ENCODE data around the gene ARHGAP44. TPM values are rescaled to one million over a fixed set of nuclear protein-coding genes. Genes with fewer than 3 reads are reported as not detected.
A peak's percentile ranks its signal among the peaks of the same experiment; 100 is the strongest.

ARHGAP44 gene
- total RNA-seq, 1 experiment from 2014 or later, result 17.1 TPM

DNA sequence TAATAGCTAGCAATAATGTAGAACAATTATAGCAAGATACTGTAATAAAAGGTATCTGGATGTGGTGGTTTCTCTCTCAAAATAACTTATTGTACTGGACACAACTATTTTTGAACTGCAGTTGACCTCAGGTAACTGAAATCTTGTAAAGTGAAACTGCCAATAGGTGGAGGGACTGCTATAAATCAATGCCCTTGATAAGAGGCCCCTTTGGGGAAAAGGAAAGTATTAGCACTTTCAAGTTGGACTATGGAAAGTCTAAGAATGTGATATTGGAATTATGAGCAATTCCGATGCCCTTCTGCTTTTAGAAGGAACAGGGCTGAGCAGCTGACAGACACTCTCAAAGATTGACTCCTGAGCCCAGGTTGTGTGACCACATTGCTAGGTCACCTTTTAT, 44.5 kb upstream of the ARHGAP44 start:
- H3K4me1 Mint-ChIP-seq (ENCODE audit: low read depth, unreplicated experiment), result peaks cover 47% of the 10 kb centered on the region
- H3K36me3 Mint-ChIP-seq (ENCODE audit: insufficient read depth, unreplicated experiment), result no peaks in the 10 kb centered on the region
- no peaks in the 10 kb centered on the region for H3K27me3 Mint-ChIP-seq (ENCODE audit: unreplicated experiment)
- no peak for DNase-seq
- intact Hi-C loops (cut with micrococcal nuclease; ENCODE audit: unreplicated experiment), result loop anchor here (5.0 to 10.0 kb wide), 2 partner anchors 260 to 562 kb away; no protein-coding TSS in a partner anchor
- TF ChIP-seq, protein P1, sequence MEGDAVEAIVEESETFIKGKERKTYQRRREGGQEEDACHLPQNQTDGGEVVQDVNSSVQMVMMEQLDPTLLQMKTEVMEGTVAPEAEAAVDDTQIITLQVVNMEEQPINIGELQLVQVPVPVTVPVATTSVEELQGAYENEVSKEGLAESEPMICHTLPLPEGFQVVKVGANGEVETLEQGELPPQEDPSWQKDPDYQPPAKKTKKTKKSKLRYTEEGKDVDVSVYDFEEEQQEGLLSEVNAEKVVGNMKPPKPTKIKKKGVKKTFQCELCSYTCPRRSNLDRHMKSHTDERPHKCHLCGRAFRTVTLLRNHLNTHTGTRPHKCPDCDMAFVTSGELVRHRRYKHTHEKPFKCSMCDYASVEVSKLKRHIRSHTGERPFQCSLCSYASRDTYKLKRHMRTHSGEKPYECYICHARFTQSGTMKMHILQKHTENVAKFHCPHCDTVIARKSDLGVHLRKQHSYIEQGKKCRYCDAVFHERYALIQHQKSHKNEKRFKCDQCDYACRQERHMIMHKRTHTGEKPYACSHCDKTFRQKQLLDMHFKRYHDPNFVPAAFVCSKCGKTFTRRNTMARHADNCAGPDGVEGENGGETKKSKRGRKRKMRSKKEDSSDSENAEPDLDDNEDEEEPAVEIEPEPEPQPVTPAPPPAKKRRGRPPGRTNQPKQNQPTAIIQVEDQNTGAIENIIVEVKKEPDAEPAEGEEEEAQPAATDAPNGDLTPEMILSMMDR (IDR thresholded peaks at IDR 0.05; ENCODE audit: unreplicated experiment), result no peak
- CTCF ChIA-PET, result interaction anchor here (2.0 kb wide), 1 partner anchor 44 kb away, joined by 5 read pairs; the partner anchor contains the start of gene ARHGAP44
- H3K9me3 Mint-ChIP-seq (ENCODE audit: low read depth, unreplicated experiment), result peaks cover 5% of the 10 kb centered on the region
- no peak overlapping the region for H3K27ac Mint-ChIP-seq (ENCODE audit: unreplicated experiment)
- H3K4me3 Mint-ChIP-seq (ENCODE audit: low read depth, unreplicated experiment), result no peak overlapping the region
- BruUV-seq (replicated peaks), result no TSS peak

DNA sequence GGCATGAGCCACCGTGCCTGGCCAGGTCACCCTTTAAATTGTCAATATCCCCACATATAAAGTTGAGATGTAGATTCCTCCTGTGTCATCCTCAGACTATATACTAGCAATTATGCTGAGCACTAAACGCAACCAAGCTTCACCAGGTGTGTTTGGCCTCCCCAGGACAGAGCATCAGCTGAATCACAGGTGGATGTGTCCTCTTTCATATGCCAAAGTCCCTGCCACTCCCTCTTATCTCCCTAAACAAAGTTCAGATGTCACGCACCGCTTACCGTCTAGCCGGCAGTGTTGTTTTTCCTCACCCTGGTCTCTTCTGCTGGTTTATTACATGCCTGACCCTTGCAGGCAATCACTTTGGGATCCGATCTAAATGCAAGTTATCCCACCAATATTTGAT, 43.8 kb upstream of the ARHGAP44 start:
- H3K4me1 Mint-ChIP-seq (ENCODE audit: low read depth, unreplicated experiment), result peaks cover 47% of the 10 kb centered on the region
- CTCF ChIA-PET, result interaction anchor here (2.0 kb wide), 1 partner anchor 44 kb away, joined by 5 read pairs; the partner anchor contains the start of gene ARHGAP44
- peak overlapping the region; percentile 29 for H3K4me3 Mint-ChIP-seq (ENCODE audit: low read depth, unreplicated experiment)
- intact Hi-C loops (cut with micrococcal nuclease; ENCODE audit: unreplicated experiment), result loop anchor here (10.0 kb wide), 1 partner anchor 259 kb away; no protein-coding TSS in a partner anchor
- no peaks in the 10 kb centered on the region for H3K27me3 Mint-ChIP-seq (ENCODE audit: unreplicated experiment)
- H3K27ac Mint-ChIP-seq (ENCODE audit: unreplicated experiment), result peak overlapping the region; percentile 28
- DNase-seq, result no peak
- BruUV-seq (replicated peaks), result no TSS peak
- peaks cover 5% of the 10 kb centered on the region for H3K9me3 Mint-ChIP-seq (ENCODE audit: low read depth, unreplicated experiment)
- TF ChIP-seq, protein P1 (IDR thresholded peaks at IDR 0.05; ENCODE audit: unreplicated experiment), result no peak
- no peaks in the 10 kb centered on the region for H3K36me3 Mint-ChIP-seq (ENCODE audit: insufficient read depth, unreplicated experiment)

DNA sequence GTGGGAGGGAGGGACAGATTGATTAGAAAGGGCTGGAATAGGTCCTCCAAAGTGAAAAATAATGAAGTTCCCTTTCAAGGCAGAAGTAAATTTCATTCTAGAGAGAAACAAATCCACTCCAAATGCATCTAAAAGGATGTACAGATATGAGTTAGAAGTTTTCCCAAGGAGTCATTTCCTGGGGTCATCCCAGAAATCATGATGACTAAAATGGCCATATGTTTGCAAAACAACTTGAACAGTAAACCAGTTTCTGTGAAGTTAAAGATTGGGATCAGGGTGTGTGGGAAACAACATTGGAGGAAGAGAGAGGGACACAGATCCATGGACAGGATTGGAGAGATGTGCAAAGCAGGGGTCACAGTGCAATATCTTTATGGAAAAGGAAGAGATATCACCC, 32.5 kb upstream of the ARHGAP44 start:
- intact Hi-C loops (cut with micrococcal nuclease; ENCODE audit: unreplicated experiment), result no loop called here
- BruUV-seq (replicated peaks), result no TSS peak
- no peaks in the 10 kb centered on the region for H3K9me3 Mint-ChIP-seq (ENCODE audit: low read depth, unreplicated experiment)
- no peak overlapping the region for H3K4me3 Mint-ChIP-seq (ENCODE audit: low read depth, unreplicated experiment)
- TF ChIP-seq, protein P1 (IDR thresholded peaks at IDR 0.05; ENCODE audit: unreplicated experiment), result no peak
- H3K36me3 Mint-ChIP-seq (ENCODE audit: insufficient read depth, unreplicated experiment), result no peaks in the 10 kb centered on the region
- no peaks in the 10 kb centered on the region for H3K4me1 Mint-ChIP-seq (ENCODE audit: low read depth, unreplicated experiment)
- no peak overlapping the region for H3K27ac Mint-ChIP-seq (ENCODE audit: unreplicated experiment)
- peaks cover 22% of the 10 kb centered on the region for H3K27me3 Mint-ChIP-seq (ENCODE audit: unreplicated experiment)
- CTCF ChIA-PET, result no interaction called here
- no peak for DNase-seq

DNA sequence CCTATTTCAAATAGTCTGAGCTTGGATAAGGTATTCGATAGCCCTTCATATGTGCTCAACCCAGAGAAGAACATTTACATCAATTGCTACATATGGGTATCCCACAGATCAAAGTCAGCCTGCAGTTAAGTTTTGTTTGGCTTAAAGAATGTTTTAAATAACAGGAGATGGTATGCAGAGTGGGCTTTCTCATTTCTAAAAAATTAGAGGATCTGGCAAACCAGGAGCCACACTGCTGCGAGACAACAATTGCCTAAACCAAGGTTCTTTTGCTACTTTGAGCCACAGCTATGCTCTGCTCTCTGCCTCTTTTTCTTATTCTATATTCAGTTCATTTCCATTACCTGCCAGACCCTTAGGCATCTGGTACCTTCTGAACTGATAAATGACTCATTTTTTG, 30.2 kb upstream of the ARHGAP44 start:
- Mint-ChIP-seq H3K9me3 (ENCODE audit: low read depth, unreplicated experiment) (peaks cover 3% of the 10 kb centered on the region), H3K27ac (ENCODE audit: unreplicated experiment) (no peak overlapping the region), H3K36me3 (ENCODE audit: insufficient read depth, unreplicated experiment) (no peaks in the 10 kb centered on the region), H3K4me1 (ENCODE audit: low read depth, unreplicated experiment) (no peaks in the 10 kb centered on the region), H3K4me3 (ENCODE audit: low read depth, unreplicated experiment) (no peak overlapping the region), H3K27me3 (ENCODE audit: unreplicated experiment) (peaks cover 34% of the 10 kb centered on the region)
- CTCF ChIA-PET, result no interaction called here
- no TSS peak for BruUV-seq (replicated peaks)
- TF ChIP-seq, protein P1 (IDR thresholded peaks at IDR 0.05; ENCODE audit: unreplicated experiment), result no peak
- DNase-seq, result no peak
- intact Hi-C loops (cut with micrococcal nuclease; ENCODE audit: unreplicated experiment), result no loop called here

All from Calu3 (cell line).